ENCODE results near the gene FOSL2.

DNA sequence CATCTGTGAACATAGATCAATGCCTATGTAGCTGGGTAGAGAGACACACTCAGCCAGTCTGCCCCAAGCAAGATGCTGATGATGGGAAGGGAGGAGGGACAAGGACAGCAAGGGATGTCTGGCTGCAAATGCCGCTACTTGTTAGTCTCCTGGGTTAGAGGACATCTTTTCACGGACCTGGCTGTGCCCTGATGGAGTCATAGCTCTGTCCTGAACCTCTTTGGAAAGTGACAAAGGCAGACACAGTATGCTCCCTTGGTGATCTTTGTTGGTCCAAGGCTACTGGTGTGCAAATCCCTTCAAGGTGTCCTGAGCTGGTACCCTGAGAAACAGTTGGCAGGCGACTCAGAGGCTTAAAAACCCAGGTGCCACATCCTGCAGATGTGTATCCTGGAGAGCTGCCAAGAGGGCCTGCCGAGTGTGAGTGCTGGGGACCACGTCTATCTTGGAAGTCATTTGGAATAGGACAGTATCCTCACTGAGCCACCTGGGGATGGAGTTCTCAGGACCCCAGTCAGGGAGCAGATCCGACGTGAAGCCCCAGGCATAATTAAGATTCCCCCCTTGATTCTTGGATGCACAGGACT lies 10.8 kb downstream of the FOSL2 start:
- TF ChIP-seq, protein P1, sequence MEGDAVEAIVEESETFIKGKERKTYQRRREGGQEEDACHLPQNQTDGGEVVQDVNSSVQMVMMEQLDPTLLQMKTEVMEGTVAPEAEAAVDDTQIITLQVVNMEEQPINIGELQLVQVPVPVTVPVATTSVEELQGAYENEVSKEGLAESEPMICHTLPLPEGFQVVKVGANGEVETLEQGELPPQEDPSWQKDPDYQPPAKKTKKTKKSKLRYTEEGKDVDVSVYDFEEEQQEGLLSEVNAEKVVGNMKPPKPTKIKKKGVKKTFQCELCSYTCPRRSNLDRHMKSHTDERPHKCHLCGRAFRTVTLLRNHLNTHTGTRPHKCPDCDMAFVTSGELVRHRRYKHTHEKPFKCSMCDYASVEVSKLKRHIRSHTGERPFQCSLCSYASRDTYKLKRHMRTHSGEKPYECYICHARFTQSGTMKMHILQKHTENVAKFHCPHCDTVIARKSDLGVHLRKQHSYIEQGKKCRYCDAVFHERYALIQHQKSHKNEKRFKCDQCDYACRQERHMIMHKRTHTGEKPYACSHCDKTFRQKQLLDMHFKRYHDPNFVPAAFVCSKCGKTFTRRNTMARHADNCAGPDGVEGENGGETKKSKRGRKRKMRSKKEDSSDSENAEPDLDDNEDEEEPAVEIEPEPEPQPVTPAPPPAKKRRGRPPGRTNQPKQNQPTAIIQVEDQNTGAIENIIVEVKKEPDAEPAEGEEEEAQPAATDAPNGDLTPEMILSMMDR (IDR thresholded peaks at IDR 0.05) = no peak
- TF ChIP-seq EZH2 (IDR thresholded peaks at IDR 0.05; ENCODE audit: borderline replicate concordance, insufficient read depth, low read depth, low read length, poor library complexity, severe bottlenecking) = no peak
